Stromal cell of bone marrow (primary cell): Measurements from ENCODE around the gene EPHA10.

ENCODE experiments used
- DNase-seq: peaks from one replicate; pipeline ENCODE4 v3.0.0-alpha.2; 2012; ENCODE audit warnings: low read depth

EPHA10 gene

GRCh38 chr1:37734629-37735591 is 30.0 kb downstream of the EPHA10 start:
- DNase-seq, result no peak

DNA sequence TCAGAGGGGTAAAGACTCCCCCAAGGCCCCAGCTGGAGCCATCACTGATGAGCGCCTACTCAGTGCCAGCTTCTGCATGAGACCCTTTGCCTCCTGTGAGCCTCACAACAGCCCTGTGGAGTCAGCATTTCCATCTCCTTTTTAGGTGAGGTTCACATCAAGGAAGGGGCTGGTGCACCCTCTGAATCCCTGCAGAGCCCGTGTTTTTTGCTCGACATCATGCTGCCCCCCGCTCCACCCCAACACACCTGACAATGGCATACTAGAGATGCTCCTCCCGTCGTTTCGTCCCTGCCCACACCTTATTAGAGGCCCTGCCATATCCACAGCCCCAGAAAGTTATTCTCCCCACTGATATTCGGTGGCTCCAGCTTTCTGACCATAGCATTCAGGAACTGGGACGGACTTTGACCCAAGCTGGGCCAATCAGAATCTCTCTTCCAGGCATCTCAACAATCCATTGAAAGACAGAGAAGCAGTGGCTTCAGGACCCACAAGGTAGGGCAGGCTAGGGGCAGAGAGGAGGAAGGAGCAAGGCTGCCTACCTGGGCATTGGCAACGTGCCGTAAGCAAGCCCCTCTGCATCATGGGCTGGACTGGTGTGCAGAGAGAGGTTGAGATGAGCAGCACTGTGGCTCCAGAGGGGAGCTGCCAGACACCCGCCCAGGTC is 32.7 kb downstream of the EPHA10 start:
- DNase-seq, result no peak

DNA sequence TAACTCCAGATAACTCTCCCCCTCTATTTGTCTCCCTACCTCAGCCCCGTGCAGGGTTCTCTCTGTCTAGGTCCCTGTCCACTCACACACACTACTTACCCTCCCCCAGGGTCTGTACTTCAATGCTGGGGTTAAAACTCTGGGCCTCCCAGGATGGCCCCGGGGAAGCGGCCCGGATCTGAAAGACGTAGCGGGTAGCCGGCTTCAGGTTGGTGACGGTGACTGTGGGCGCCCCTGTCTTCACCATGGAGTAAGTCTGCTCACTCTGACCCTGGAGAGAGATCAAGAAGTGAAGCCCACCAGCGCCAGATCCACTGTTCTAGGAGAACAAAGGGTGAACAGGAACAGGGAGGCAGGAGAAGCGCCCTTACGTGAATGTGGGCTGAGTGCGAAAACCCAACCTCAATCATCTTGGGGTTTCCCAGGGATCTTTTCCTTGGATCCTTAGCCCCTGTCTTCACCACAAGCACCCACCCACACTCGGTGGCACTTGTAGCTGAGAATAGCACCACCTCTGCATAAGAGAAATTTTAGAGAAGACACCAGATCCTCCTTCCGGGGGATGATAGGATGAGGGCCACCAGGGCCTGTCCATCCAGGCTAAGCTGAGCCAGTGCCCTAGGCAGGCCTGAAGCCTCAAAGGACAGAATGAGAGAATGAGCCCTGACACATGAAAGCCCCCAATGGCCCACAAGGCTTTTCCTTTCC is 33.5 kb downstream of the EPHA10 start:
- no peak for DNase-seq

DNA sequence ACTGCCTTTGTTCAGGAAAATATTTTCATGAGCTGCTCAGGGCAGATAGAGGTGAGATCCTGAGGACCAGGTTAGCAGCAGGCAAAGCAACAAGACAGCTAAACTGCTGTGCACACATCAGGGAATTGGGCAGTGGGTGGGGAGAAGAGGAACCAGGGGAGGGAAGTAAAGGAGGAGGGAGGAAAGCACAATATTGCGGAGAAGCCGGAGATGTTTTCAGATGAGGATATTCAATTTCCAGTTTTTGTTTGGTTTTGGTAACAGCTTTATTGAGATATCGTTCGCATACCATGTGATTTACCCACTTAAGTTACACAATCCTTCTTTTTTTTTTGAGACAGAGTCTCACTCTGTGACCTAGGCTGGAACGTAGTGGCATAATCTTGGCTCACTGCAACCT is 34.5 kb downstream of the EPHA10 start:
- no peak for DNase-seq

GRCh38 chr1:37728416-37728815 is 36.5 kb downstream of the EPHA10 start:
- DNase-seq, result no peak

DNA sequence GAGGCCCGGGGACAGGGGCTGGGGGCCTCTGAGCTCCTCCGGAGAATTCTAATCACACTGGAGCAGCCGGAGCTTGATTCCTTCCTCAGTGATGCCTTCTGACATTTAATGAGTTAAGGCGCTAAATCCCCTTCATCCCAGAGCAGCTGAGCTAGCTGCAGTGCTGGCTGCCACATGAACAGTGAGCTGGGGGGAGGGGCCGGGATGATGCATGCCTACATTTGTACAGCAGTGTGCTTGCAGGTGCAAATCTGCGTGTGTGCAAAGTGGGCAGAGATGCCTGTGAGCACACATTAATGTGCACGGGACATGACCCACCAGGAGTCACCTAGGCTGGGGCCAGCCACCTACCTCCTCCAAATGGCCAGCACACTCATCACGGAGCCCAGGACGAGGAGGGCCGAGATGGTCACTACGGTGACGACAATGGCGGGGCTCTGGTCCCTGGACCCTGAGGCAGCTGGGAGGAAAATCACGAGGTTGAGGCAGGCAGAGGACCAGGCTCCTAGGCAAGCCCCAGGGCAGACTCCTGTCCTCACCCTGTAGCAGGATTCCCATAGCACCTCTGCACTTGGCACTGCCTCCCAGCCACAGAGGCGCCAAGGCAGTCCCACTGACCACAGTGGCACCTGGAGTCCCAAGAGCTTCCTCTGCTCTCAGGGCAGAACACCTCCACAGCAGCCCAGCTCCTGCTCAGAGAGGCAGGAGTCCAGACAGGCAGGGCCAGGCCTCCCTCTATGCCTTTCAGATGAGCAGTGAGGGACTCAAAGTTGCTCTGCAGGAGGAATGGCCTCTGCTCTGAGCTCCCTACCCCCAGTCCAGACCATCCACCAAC is 38.0 kb downstream of the EPHA10 start:
- no peak for DNase-seq

DNA sequence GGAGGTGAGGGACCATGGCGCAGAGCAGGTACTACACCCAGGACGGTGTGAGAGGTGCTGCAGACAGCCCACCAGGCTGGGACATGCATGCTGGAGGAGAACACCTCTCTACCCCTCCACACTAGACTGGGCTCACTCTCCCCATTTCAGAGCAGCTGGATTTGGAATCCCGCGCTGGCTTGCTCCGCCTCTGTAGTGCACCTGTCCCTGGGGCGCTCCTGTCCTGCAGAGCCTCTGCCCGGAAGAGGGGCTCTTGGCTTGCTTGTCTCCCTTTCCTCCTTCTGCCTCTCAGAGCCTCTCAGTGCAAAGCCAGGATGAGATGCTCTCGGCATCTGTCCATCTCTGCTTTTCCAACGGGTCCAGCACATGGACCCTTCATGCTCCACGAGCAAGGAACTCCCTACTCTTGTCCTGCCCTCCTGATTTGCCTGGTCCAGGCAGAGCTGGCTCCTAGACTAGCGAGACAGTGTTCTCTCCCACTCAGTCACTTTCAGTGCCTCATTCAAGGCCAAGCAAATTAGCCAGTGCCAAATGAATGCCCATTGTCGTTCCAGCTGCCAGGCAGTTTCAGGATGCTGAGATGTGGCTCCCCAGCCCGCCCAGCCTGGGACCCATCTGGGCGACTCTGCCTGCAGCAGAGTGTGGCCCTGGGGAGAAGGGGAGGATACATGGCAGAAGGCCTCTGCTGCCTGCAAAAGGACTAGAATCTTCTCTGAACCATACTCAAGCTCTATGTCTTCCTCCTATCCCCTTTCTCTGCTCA is 38.9 kb downstream of the EPHA10 start:
- no peak for DNase-seq

DNA sequence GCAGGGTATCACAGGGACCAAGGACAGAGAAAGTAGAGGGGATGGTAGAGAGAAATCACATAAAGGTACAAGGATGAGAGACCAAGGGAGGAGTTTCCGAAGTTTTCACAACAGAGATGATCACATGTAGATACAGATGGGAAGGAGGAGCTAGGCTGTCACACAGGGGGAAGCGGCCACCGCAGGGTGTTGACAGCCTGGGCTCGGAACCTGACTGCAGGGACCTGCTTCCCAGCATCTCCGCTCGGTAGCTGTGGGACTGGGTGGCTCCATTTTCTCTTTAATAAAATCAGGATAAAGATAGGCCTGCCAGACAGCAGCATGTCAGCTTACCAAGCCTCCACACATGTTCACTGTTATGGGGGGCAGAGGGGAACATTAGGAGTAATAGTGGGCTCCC is 40.3 kb downstream of the EPHA10 start:
- no peak for DNase-seq

- DNase-seq, result peak; percentile 6
These were observed 41.4 kb downstream of the EPHA10 start for GRCh38 chr1:37723390-37724078.

GRCh38 chr1:37723072-37723389 is 41.9 kb downstream of the EPHA10 start:
- DNase-seq, result no peak

DNA sequence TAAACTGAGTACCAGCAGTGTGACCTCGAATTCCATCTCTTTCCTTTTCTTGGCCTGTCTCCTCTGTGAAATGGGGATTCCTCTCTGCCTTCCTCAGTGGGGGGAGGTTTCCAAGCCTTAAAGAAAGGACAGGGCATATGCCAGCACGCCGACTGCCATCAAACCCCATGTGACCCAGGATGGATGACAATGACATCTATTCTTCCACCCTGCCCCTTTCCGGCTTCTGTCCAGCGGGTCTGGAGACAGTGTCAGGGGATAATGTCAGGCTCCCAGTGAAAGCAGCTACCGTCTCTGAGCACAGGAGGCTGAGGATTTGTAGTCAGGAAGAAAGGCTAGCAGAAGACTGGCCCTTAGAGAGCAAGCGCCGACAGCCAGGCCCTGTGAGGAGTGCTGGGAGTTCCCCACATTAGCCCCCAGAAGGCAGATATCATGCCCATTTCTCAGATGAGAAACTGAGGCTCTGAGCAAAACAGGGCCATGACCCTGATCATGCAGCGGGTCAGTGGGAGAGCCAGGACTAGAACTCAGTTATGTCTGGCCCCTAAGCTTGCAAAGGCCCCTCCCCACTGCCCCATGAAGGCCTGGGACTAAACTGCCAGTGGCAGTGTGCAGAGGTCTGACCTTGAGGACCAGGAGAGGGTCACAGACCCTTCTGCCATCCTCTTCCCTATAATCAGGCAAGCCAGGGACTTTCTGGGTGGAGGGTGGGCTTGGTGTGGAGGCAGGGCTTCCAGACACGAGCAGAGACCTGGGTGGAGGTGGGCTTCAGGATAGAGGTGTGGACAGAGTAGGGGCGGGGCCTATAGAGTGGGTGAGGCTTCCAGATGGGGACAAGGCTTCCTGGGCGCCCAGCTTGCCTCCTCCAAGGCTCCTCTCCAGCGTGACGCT is 42.5 kb downstream of the EPHA10 start:
- DNase-seq, result no peak

GRCh38 chr1:37721565-37721964 is 43.4 kb downstream of the EPHA10 start:
- DNase-seq, result no peak

DNA sequence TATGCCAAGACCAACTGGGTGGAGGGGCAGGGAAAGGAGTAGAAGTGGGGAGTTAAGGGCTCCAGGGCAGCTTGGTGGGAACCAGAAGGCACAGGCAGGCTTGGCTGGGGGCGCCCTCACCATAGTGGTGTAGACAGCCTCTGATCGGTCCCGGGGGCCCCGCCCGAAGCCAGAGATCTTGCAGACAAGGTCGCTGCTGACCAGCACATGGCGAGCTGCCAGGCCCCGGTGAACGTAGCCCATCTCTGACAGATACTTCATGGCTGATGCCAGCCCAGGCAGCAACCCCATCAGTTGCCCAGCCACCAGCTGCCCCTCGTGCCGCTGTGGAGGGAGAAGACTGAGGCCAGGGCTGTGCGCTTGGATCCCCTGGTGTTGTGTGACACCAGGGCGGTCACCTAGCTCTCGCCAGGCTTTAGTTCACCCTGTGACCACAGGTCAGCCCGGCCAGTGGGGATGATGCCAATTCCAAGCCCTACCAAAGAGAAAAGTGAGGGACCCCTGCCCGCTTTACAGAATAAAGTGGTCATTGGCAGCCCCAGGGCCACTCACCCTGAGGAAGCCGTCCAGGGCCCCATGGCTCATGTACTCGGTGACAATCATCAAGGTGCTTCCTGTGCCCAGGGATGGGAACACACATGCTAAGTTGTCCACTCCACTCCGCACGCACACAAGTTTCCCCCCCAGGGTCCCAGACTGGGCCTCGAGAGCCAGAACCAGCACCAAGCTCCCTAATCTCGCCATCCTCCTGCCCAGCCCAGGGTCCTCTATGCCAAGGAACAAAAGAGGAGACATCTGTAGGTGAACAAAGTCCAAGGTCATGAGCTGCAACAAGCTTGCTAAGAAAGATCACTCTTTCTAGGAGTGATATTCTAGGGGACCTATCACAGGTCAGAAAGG is 44.4 kb downstream of the EPHA10 start:
- no peak for DNase-seq

DNA sequence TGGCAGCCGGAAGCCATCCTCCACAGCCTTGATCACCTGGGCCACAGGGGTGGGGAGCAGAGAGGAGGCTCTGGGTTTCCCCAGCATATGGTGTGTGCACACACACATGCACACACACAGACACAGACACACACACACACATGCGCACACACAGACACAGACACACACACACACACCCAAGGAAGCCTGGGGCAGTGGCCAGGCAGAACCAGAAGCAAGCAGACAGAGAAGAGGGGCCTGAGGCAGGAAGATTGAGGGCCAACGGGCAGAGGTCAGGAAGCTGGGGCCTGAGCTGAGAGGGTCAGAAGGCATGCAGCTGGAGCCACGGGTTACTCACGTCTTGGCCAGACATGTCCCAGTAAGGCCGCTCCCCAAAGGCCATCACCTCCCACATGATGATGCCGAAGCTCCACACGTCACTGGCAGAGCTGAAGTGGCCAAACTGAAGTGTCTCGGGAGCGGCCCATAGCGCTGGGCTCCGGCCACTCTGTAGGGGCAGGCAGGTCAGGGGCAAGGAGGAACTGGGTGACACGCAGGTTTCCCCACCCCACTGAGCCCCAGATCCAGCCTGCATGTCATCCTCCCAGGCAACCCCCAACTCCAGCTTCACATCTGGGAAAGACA is 45.2 kb downstream of the EPHA10 start:
- DNase-seq, result peak; percentile 9

GRCh38 chr1:37718901-37719571 is 45.9 kb downstream of the EPHA10 start:
- DNase-seq, result no peak

DNA sequence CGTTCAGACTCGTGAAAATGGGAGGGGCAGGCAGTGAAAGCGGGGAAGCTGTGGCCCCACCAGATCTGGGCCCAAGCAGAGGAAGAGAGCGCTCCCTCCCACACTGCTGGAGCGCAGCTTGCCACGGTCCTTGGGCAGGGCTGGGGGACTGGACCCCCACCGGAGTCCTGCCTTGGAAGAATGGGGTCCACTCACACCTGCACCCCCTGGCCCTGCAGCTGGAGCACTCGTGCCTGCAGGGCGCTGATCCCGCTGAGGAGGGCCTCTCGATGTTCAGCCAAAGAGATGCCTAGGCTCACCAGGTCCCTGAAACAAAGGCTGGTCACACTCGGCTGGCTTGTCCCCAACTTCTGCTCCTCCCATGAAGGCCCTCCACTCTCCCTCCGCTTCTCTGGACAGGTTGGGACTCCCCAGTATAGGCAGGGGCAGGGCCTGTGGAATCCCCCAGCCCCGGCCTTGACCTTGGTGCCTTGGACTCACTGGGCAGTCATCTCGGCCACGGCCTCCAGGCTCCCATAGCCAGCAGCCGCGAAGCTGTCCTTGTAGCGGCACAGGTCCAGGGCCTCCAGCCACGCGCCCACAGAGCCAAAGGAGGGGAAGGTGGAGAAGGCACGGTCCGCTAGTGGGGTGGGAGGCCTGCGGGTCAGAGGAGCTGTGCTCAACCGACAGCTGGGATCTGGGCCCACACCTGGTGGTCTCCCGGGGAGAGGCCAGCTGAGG is 46.6 kb downstream of the EPHA10 start:
- DNase-seq, result no peak

- DNase-seq, result no peak
These were observed 47.3 kb downstream of the EPHA10 start for GRCh38 chr1:37717631-37718030.
